ENCODE data around the gene SLC25A17. TPM values are rescaled to one million over a fixed set of nuclear protein-coding genes. Genes with fewer than 3 reads are reported as not detected.
A peak's percentile ranks its signal among the peaks of the same experiment; 100 is the strongest.
"Not testable (repeated sequence)": the region's sequence is repeated elsewhere in the genome, so short reads cannot be mapped to it uniquely, and the experiment has no call there.

SLC25A17 gene
- total and polyA plus RNA-seq, 9 donors, result 23.4 to 61.4 (median 34.2) TPM

GRCh38 chr22:40766956-40767355 lies 52.2 kb downstream of the SLC25A17 start:
- no peaks in the 10 kb centered on the region for H3K27me3 ChIP-seq
- no peaks in the 10 kb centered on the region for H3K36me3 ChIP-seq
- DNase-seq, result no peak
- 94 to 100% (median 97%) methylated on average over 2 of the region's 2 CpGs for WGBS, 3 donors
- no peak overlapping the region for H3K27ac ChIP-seq
- no peak for TF ChIP-seq CTCF (IDR thresholded peaks at IDR 0.05)
- no peak for TF ChIP-seq EP300 (IDR thresholded peaks at IDR 0.05)
- no peak for TF ChIP-seq POLR2A (IDR thresholded peaks at IDR 0.05)
- H3K9me3 ChIP-seq, result no peaks in the 10 kb centered on the region
- H3K4me1 ChIP-seq (ENCODE audit: insufficient read depth), result peaks cover 13% of the 10 kb centered on the region
- H3K4me3 ChIP-seq, result no peak overlapping the region
- intact Hi-C loops (cut with DNase I), result no loop called here

GRCh38 chr22:40764763-40765441 lies 54.2 kb downstream of the SLC25A17 start:
- H3K4me1 ChIP-seq (ENCODE audit: insufficient read depth), result peaks cover 7% of the 10 kb centered on the region
- intact Hi-C loops (cut with DNase I), result no loop called here
- no peak for DNase-seq
- no peaks in the 10 kb centered on the region for H3K36me3 ChIP-seq
- TF ChIP-seq EP300 (IDR thresholded peaks at IDR 0.05) (no peak), CTCF (IDR thresholded peaks at IDR 0.05) (no peak), POLR2A (IDR thresholded peaks at IDR 0.05) (no peak)
- H3K27me3 ChIP-seq, result no peaks in the 10 kb centered on the region
- H3K9me3 ChIP-seq, result no peaks in the 10 kb centered on the region
- WGBS, 3 donors, result 42 to 50% (median 44%) methylated on average over 6 of the region's 6 CpGs
- H3K4me3 ChIP-seq, result no peak overlapping the region
- peak overlapping the region in 1 of 2 donors; percentile 14 for H3K27ac ChIP-seq

- WGBS, 3 donors, result 92 to 95% (median 94%) methylated on average over 6 of the region's 6 CpGs
- H3K4me1 ChIP-seq (ENCODE audit: insufficient read depth), result peaks cover 4% of the 10 kb centered on the region
- H3K4me3 ChIP-seq, result no peak overlapping the region
- no peaks in the 10 kb centered on the region for H3K9me3 ChIP-seq
- no peaks in the 10 kb centered on the region for H3K36me3 ChIP-seq
- no peaks in the 10 kb centered on the region for H3K27me3 ChIP-seq
- no peak for TF ChIP-seq CTCF (IDR thresholded peaks at IDR 0.05)
- no peak for TF ChIP-seq POLR2A (IDR thresholded peaks at IDR 0.05)
- TF ChIP-seq EP300 (IDR thresholded peaks at IDR 0.05), result no peak
- intact Hi-C loops (cut with DNase I), result loop anchor here in 1 of 4 donors (5.0 kb wide), 1 partner anchor 77 kb away; no protein-coding TSS in a partner anchor
- DNase-seq, result no peak
- H3K27ac ChIP-seq, result no peak overlapping the region
These were observed 59.8 kb downstream of the SLC25A17 start for GRCh38 chr22:40759294-40759840.

- not testable (repeated sequence) for H3K27ac ChIP-seq; DNase-seq; H3K4me3 ChIP-seq; H3K36me3 ChIP-seq; H3K4me1 ChIP-seq (ENCODE audit: insufficient read depth); H3K27me3 ChIP-seq; H3K9me3 ChIP-seq
- 94 to 96% (median 95%) methylated on average over 13 of the region's 13 CpGs for WGBS, 3 donors
- intact Hi-C loops (cut with DNase I), result loop anchor here in 1 of 4 donors (5.0 kb wide), 1 partner anchor 77 kb away; no protein-coding TSS in a partner anchor
These were observed 60.3 kb downstream of the SLC25A17 start for GRCh38 chr22:40758851-40759250.

- no peak overlapping the region for H3K4me3 ChIP-seq
- intact Hi-C loops (cut with DNase I), result loop anchor here in 1 of 4 donors (5.0 kb wide), 1 partner anchor 76 kb away; no protein-coding TSS in a partner anchor
- H3K36me3 ChIP-seq, result no peaks in the 10 kb centered on the region
- DNase-seq, result no peak
- peaks cover 1% of the 10 kb centered on the region for H3K4me1 ChIP-seq (ENCODE audit: insufficient read depth)
- no peak overlapping the region for H3K27ac ChIP-seq
- TF ChIP-seq EP300 (IDR thresholded peaks at IDR 0.05), result no peak
- no peak for TF ChIP-seq CTCF (IDR thresholded peaks at IDR 0.05)
- TF ChIP-seq POLR2A (IDR thresholded peaks at IDR 0.05), result no peak
- no peaks in the 10 kb centered on the region for H3K9me3 ChIP-seq
- WGBS, 3 donors, result 90 to 93% (median 91%) methylated on average over 3 of the region's 3 CpGs
- no peaks in the 10 kb centered on the region for H3K27me3 ChIP-seq
These were observed 60.8 kb downstream of the SLC25A17 start for GRCh38 chr22:40758390-40758789.
